HT1080 (cell line): ENCODE measurements around the gene MND1. TPM values are rescaled to one million over a fixed set of nuclear protein-coding genes. Genes with fewer than 3 reads are reported as not detected.

Experiments used
- DNase-seq: peaks from one replicate; pipeline ENCODE4 v3.0.0-alpha.2; 2015; ENCODE audit warnings: low read depth
- total RNA-seq: library from RNA; depleted of rRNA; stranded (reverse); fragments of >200 nt; shearing (Covaris generic); gene quantifications from 2 replicates; pipeline ENCODE4 v1.2.3, GENCODE V29; 2014

The MND1 gene
- total RNA-seq, 1 experiment from 2014 or later: 18.8 TPM

DNA sequence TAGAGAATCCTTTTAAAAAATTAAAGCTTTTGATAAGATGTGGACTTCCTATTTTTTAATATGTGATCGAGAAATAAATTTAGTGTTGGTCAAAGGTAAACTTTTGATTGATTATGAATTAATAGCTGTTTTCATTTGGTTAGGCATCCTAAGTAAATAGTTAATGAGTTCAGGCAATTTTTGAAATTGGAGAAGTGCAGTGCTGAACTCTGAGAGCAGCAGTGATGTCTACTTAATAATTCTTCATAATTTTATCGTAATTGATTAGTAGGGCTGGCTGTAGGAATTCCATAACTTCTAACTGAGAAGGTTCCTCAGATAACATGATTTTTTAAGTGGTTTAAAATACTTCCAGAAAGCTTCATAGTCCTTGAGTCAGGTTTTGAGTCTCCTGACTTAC, 1.5 kb downstream of the MND1 start:
- no peak for DNase-seq

DNA sequence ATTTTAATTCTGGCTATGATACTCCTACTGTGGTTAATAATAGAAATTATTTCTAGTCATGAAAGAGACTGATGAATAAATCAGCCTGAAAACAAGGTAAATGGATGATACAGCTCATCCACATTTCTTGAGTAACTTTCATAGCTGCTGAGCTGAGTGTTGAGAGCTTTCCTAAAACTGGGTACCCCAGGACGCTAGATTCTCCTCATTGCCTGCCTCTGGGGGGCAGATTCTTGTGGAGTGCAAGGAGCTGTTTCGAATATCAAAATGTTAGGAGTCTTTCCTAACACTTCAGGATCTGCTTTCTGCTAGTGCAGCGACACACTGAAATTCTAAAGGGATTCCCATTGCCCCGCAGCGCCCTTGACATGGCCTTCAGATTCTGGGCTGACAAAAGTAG, 2.1 kb downstream of the MND1 start:
- no peak for DNase-seq

DNA sequence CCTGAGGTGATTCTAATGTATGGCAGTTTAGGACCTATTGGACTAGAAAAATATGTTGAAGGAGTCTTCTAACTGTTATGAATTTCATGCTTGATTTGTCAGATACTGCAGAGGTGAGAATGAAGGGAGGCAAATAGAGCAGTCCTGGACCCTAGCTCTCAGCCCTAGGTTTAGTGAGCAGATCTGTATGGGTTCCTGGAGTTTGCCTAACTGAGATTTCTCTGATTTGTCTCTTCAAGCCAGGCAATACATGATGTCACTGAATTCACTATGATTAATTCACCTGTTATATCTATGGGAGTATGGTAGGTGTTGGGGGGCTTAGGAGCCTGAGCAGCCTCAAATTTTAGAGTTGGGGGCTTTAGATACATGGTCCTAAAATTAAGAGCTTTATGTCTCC, 2.6 kb downstream of the MND1 start:
- no peak for DNase-seq

DNA sequence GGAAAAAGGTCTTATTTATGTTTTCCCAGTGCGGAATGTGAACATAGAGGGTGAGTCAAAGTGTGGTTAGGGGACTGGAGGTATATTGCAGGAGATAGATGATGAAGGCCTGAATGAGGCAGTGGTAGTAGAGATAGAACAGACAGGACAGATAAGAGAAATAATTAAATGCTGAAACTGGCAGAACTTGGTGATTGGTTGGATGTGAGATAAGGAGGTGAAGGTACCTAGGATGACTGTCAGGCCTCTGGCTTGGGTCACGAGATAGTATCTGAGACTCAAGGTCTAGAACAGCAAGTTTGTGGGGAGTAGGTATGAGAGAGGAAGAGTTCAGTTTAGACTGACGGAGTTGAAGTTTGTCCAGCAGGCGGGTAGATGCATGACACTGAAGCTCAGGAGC, 3.5 kb downstream of the MND1 start:
- DNase-seq: peak; percentile 28

DNA sequence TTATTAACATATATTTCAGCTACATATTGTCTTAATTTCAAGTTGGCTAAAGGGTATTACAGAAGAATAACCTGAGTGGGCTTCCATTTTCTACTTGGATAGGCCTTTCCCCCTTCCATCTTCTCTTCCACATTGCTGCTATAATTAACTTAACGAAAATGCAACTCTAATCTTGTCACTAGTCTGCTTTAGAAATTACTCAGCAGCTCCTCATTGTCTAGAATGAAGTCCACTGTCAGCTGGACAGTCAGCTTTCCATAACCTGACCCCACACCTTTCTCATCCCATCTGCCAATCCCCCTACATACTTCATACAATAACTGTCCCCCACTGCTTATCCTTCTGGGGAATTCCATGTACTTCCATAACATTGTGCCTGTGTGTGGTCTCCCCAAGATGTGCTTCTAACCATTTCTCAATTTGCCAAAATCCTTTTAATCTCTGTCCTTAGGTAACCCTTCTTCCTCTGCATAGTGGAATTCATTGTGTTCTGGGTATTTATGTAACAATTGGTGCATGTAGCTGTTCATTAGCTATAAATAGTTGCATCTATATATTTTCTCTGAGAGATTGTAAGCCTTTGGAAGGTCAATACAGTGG, 4.8 kb downstream of the MND1 start:
- DNase-seq: no peak

DNA sequence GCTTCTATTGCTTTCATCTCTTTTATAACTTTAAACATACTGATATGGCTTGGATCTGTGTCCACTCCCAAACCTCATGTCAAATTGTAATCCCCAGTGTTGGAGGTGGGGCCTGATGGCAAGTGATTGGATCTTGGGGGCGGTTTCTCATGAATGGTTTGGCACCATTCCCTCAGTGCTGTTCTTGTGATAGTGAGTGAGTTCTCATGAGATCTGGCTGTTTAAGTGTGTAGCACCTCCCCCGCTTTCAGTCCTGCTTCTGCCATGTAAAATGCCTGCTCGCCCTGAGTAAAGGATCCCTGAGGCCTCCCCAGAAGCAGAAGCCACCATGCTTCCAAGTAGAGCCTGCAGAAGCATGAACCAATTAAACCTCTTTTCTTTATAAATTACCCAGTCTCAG, 17.7 kb downstream of the MND1 start:
- no peak for DNase-seq

DNA sequence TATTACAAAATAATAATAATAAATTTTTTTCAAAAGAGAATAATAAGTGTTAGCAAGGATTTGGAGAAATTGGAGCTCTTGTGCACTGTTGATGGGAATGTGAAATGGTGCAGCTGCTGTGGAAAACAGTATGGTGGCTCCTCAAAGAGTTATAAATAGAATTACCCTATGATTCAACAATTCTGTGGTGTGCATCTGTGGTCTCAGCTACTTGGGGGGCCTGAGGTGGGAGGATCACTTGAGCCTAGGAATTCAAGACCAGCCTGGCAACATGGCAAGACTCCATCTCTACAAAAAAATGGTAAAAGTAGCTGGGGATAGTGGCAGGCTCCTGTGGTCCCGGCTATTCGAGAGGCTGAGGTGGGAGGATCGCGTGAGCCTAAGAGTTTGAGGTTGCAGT, 19.6 kb downstream of the MND1 start:
- peak; percentile 34 for DNase-seq

DNA sequence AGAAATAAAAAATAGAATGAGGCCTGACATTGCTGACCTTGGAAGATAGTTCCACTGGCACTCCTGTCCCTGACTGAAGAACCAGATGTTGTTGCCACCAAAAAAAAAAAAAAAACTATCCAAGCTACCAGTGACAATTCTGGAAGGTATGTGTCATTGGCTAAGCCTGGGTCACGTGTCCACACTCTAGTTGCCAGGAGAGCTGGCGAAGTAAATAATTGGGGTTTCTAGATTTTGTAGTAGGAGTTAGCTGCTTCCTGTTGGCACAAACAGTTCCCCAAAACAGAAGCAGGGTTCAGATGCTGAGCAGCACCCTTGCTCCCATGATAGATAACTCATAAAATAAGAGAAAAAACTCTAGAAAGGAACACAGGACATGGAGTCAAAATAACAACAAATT, 20.5 kb downstream of the MND1 start:
- no peak for DNase-seq

DNA sequence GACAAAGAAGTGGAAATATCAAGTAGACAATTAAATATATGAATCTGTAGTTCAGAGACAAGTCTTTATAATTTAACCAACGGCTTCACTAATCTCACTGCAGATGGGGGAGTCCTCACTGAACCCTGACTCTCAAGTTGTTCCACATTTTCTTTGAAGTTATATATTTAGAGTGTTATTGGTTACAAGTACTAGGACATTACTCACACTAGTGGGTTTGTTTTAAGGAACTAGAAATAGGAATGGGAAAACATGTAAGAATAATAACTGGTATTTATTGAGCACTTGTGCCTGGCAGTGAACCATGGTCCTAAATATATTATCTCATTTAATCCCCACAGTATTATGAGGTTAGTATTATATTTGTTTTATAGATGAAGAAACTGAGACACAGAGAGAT, 22.0 kb downstream of the MND1 start:
- DNase-seq: no peak

DNA sequence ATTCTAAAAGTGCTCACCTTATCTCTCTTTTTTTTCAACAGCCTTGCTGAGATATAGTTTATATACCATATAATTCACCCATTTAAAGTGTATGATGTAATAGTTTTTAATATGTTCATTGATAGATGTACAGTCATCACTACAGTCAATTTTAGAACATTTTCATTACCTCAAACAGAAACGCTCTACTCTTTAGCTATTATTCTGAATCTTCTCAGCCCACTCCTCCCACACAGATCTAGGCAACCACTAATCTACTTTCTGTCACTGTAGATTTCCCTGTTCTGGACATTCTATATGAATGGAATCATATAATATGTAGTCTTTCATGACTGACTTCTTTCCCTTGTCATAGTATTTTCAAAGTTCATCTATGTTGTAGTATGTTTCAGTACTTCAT, 22.6 kb downstream of the MND1 start:
- no peak for DNase-seq

DNA sequence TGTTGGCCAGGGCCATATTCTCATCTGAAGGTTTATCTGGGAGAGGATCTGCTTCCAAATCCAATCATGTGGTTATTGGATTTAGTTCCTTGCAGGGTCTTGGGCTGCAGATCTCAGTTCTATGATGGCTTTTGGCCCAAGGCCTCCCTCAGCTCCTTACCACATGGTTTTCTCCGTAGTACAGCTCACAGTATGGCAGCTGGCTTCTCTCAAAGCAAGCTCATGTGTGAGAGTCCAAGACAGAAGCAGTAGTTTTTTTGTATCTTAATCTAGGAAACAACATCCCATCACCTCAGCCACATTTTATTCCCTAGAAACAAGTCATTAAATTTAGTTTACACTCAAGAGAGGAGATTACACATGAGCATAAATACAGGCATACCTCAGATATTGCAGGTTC, 24.5 kb downstream of the MND1 start:
- no peak for DNase-seq

DNA sequence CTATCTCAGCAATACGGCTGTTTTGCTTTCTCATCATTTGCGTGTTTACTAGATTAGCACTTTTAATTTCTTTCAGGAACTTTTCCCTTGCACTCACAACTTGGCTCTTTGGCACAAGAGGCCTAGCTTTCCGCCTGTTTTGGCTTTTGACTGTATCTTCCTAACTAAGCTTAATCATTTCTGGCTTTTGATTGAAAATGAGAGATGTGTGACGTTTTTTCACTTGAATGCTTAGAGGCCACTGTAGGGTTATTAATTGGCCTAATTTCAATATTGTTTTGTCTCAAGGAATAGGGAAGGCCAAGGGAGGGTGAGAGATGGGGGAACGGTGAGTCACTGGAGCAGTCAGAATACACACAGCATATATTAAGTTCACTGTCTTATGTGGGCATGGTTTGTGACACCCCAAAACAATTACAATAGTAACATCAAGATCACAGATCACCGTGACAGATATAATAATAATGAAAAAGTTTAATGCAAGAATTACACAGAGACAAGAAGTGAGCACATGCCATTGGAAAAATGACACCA, 27.3 kb downstream of the MND1 start:
- no peak for DNase-seq

DNA sequence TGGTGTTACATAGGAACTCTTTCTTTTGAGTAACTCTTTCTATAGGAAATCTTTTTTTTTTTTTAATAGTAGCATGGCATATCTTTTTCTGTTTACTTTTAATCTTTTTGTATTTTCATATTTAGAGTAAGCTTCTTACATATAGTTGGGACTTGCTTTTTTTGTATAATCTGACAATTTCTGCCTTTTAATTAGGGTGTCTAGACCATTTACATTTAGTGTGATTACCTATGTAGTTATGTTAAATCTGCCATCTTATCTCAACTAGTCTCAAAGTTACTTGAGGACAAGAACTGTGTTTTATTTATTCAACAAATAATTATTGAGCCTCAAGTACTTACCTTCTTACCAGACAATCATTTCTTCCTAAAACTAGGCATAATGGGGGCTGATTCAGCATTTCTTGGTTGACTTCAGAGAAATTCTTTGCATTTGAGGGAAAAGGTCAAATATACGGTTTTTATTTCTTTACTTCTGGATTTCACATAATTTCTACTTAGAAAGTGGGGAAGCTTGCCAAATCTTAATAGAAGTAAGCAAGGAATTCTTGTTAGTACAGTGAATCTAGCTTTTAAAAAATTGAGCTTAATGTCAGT, 28.6 kb downstream of the MND1 start:
- no peak for DNase-seq

DNA sequence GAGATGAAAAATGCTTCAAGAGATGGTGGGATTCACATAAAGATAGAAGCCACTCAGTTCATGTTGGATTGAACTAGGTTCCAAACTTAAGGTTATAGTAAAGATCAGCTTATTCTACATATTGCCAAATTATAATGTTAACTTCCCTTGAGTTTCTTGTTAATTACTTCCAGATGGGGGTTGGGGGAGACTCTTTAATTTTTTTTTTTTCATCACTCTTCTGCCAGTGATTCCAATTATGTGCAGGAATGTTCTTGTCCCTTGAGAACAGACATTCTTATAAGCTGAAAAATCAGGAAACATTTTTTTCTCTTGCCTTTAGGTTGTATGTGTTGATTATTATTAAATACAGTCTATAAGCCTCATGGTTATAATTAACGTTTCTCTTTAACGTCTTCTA, 30.0 kb downstream of the MND1 start:
- no peak for DNase-seq

DNA sequence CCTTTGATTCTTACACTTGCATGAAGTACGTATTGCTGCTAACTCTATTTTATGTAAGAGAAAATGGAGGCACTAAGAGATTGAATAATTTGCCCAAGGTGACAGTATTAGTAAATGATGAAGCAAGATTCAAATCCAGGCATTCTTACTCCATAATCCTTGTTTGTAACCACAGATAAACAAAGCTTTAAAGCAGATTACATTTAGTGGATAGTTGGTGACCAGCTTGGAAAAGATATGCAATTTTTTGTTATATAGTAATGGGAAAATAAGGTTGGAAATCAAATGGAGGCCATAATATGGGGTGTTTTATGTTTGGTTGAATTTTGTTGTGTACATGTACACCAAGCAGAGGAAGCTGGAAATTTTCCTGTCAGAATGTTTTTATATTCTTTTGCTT, 30.8 kb downstream of the MND1 start:
- DNase-seq: no peak

DNA sequence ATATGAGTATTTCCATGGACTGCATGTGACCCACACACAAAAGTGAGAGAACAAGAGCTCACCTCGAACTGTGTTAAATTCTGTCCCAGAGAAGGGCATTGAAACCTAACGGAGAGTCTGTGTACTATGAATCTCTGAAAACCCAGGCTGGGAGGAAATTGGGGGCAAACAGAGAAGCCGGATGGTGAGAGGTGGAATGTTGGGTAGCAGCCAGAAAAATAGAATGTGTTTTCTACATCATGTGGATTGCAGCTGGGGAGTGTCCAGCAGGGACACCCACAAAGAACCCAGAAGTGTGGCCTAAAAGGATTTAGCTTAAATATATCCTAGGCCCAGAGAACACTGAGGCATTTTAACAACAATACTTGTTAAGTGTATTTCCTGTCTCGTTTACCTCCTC, 38.6 kb downstream of the MND1 start:
- no peak for DNase-seq

DNA sequence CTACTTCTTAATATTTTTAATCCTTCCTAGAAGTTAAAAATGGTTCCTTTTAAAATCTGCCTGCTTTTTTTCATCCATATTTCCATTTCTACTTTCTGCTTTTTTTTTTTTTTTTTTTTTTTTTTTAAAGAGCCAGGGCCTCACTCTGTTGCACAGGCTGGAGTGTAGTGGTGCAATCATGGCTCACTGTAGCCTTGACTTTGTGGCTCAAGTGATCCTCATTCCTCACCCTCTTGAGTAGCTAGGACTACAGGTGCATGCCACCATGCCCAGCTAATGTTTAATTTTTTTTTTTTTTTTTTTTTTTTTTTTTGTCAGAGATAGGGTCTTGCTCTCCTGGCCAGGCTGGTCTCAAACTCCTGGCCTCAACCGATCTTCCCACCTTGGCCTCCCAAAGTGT, 39.7 kb downstream of the MND1 start:
- DNase-seq: no peak

DNA sequence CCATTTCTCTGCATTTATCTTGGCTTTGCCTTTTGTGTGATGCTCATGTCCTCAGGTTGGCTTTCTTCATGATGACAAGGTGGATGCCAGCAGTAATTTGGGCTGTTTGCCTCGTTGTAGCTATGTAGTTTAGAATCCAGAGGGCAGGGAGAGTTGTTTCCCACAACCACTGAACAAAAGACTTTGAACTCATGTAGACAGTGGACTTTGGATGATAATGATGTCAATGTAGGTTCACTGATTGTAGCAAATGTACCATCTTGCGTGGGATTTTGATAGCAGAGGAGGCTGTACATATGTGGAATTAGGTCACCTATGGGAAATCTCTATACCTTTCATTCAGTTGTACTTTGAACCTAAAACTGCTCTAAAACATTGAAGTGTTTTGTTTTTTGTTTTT, 41.3 kb downstream of the MND1 start:
- no peak for DNase-seq

DNA sequence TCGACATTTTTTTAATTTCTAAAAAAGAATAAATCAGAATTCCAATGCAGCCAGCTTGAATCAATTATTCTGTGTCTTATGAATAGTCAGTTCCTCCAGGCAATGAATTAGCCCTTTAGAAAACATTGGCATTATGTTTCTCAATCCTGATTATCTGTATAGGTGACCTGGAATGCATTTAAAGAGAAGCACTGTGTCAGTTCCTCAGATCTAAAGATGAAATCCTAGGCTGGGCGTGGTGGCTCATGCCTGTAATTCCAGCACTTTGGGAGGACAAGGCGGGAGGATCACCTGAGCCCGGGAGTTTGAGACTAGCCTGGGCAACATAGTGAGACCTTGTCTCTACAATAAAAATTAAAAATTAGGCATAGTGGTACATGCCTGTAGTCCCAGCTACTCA, 43.5 kb downstream of the MND1 start:
- no peak for DNase-seq

DNA sequence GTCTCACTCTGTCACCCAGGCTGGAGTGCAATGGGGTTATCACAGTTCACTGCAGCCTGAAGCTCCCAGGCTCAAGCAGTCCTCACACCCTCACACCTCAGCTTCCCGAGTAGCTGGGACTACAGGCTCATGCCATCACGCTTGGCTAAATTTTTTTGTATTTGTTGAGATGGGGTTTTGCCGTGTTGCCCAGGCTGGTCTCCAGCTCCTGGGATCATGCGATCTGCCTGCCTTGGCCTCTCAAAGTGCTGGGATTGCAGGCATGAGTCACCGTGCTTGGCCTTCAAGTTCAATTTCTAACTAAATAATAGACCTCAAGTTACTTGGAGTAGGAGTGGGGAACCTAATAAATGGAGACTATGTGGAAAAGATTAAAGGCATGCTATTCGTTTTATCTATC, 48.9 kb downstream of the MND1 start:
- DNase-seq: peak; percentile 74

DNA sequence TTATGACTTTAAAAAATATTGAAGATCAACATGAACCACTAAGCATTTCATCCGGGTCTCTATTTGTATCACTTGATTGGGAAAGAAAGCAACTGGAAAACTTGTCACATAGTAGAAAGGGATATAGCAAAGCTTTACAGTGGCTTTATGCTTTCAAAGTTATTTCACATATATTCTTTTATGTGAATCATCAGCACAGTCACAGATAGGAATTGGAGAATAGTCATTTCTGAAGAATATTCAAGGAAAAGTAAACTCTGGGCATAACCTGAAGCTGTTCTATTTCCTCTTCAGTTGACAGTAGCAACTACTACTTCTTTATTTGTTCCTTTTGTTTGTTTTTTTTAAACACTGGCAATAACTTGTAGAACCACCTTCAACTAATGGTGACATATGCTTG, 50.5 kb downstream of the MND1 start:
- no peak for DNase-seq

DNA sequence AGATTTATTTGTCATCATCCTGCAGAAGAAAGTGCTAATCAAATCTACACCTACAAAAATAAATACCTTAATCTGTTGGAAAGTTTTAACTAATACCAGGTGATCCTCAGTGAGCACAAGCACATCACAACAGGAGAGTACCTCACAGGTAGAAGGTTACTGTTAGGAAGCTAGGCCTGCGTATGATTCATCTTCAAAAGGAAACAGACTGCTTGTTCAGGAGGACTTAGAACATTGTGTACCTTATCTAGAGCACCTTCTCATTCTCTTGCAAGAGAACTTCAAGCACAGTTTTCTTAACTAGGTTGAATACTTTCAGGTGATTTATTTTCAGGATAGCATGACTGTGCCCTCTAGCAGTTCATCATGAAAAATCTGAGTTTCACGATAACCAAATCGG, 54.2 kb downstream of the MND1 start:
- no peak for DNase-seq

DNA sequence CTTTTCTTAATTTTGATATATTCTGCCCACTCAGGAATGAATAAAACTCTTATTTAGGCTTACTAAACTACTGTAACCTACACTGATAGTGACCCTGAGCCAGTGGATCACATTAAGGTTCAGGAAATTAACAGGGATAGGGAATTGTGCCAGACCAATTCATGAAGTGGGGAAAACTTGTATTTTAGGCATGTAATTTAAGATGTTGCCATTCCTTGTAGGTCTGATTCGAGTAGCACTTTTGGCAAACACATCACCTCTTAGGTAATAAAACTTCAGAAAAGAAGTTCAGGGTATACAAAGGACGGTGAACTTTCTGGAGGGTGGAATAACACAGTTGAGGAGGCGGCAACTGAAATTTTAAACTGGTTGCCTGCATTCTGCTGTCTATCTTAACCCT, 54.9 kb downstream of the MND1 start:
- no peak for DNase-seq

DNA sequence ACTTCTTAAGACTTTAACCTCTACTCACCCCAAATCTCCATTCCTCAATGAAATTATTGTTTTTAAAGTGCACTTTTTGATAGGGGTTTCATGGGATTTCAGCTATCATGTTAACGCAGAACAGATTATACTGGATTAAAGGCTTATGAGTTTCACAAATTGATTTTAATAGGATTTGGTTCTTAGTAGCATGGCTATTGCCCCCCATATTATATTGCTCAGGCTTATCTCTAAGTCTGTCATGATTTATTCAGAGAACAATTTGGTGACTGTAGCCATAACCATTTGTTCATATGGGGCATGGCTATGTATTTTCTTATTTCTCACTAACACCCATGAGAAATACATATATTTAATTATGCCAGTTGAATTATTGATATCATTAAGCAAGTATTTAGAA, 57.0 kb downstream of the MND1 start:
- DNase-seq: no peak
